ENCODE data around the gene ACAD11.
A peak's percentile ranks its signal among the peaks of the same experiment; 100 is the strongest.

The ACAD11 gene

DNA sequence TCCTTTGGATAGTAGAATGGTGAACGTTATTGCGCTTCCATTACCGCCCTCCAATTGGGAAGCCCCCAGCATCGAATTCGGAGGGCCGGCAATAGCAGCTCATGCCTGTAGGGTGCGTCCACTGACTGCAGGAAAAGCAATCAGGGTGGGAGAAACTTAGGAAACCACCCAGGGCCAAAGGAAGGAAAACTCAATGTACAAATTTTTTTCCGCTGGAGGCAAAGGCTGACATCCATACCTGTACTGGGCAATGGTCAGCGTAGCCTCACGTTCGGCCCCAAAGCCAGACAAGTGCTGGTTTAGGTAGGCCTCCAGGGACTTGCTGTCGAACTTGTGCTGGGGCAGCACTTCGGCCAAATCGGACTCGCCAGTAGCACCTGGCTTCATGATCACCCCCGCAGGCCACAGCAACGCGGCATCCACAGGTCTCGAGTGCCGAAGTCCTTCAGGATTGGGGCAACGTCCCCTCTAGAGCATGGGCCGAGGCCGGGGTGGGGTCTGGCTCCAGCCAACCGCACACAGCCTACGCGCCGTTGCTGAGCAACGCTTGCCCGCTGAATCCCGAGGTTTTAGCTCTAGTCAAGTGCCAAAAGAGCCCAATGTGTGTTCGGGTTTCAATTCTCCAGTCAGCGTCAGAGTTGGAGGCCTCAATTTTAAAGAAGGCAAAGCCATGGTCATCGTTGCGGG, at the start of gene ACAD11:
TSS of gene ACAD11 (minus strand) at position 445 of the 687 bp plus-strand sequence. CDS start at position 387, 58 bp downstream.
- peak; percentile 66 for DNase-seq

- no peak for DNase-seq
Measured at GRCh38 chr3:132703733-132704132, 44.1 kb upstream of the ACAD11 start.

GRCh38 chr3:132695422-132695821, 35.8 kb upstream of the ACAD11 start:
- DNase-seq: no peak

DNA sequence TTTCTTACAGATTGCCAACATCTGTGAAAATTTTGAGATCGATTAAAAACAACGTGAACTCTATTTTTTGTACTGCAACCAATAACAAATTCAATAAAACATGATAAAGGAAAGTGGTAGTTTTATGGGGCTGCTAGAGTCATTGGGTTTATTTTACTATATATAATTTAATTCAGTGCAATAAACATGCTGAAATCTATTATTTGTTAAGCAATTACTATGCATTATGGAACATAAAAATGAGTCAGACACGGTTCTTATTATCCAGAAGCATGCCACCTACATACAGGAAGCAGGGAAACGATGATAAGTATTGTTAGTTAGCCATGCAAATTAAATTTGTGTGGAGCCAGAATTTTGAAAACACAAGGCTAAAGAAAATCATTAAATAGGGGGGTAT, 35.4 kb upstream of the ACAD11 start:
- DNase-seq: no peak

- no peak for DNase-seq
Measured at GRCh38 chr3:132690040-132690439, 30.4 kb upstream of the ACAD11 start.

- no peak for DNase-seq
Measured at GRCh38 chr3:132682201-132682600, 22.6 kb upstream of the ACAD11 start.

DNA sequence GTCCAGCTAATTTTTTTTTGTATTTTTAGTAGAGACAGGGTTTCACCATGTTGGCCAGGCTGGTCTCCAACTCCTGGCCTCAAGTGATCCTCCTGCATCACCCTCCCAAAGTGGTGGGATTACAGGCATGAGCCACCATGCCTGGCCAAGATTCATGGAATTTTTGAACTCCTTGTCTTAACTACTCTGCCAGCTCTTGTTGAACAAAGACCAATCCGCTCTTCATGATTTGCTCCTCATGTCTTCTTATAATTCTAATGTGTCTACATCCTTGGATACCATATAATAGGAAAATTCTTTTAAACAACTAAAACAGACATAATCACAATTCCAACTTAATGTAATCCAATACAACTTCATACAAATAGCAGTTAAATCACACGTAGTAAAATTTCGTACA, 21.8 kb upstream of the ACAD11 start:
- no peak for DNase-seq

- DNase-seq: no peak
Measured at GRCh38 chr3:132679911-132680310, 20.3 kb upstream of the ACAD11 start.

GRCh38 chr3:132675408-132675807, 15.8 kb upstream of the ACAD11 start:
- DNase-seq: no peak

DNA sequence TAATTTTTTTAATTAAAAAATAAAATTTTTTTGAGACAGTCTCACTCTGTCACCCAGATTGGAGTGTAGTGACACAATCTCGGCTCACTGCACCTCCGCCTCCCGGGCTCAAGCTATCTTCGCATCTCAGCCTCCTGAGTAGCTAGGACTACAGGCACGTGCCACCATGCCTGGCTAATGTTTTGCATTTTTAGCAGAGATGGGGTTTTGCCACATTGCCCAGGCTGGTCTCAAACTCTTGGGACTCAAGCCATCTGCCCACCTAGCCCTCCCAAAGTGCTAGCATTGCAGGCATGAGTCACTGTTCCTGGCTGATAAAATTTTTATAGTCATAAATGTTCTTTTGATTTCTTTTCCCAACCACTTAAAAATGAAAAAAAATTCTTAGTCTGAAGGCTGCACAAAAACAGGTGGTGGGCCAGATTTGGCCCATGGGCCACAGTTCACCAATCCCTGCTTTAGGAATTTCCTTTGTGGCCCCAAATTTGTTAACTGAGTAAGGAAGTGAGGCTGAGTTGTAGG, 9.7 kb upstream of the ACAD11 start:
- DNase-seq: no peak

GRCh38 chr3:132665230-132665745, 5.7 kb upstream of the ACAD11 start:
- DNase-seq: no peak

DNA sequence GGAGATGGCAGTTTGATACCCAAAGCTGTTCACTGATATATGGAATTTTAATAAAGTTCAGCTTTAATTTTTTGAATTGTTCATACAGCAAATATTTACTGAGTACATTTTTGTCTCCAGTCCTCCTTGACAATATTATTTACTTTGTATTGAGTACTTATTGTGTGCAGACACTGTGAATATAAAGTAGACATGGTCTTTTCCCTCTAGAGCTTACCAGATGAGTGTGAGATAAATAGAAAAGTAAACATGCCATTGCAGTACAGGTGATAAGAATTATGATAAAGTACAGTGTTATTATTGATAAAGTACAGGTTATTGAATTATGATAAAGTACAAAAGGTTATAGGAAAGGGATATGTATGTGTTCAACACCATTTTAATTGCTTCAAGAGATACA, 2.6 kb upstream of the ACAD11 start:
- DNase-seq: no peak

- DNase-seq: no peak
Measured at GRCh38 chr3:132661101-132661500, 1.5 kb upstream of the ACAD11 start.

GRCh38 chr3:132660811-132661070, 1.1 kb upstream of the ACAD11 start:
- peak; percentile 40 for DNase-seq

DNA sequence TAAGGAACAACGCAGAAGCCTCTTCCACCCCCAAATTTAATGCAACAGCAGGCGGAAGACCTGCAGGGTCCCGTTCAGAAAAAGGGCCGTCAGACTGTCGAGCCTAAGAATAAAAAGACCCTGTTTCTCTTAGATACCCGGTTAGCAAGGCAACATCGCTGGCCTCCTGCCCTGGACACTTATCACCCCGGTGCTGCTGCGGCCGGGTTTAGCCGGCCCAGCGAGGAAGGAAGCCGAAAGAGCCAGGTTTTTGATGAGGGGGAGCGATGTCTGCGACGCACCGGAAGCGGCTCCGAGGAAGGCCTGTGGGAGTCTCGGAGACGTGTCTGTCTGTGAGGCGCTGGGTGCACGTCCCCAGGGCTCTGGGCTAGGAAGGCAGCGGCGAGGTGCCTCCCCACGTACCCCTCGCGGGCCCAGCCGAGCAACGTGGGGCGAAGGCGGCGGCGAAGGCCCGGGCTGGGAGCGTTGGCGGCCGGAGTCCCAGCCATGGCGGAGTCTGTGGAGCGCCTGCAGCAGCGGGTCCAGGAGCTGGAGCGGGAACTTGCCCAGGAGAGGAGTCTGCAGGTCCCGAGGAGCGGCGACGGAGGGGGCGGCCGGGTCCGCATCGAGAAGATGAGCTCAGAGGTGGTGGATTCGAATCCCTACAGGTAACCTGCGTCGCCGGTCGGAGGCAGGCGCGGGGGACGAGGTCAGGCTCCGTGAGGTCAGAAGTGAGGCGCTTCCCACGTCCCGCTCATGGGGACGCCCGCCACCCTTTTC, 622 bp upstream of the ACAD11 start, which contains the start of gene UBA5:
TSS of gene UBA5 (plus strand) at position 278 of the 759 bp plus-strand sequence. CDS start at position 487, 209 bp downstream.
- peak; percentile 75 for DNase-seq

DNA sequence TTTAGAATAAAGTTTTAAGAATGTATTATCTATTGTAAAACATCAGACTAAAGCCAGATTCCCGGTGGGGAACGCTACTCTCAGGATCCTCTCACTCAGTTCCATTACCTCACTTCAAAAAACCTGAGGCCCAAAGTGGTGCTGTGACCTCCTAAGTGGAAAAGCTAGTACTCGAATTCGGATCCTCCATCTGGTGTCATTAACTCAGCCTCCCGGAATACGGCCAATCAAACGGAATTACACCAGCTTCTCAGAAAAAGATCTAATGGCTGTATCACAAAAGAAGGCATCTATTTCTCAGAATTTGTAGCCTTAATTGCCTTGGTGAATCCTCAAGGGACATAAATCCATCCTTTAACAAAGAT, 627 bp downstream of the ACAD11 start:
- no peak for DNase-seq

DNA sequence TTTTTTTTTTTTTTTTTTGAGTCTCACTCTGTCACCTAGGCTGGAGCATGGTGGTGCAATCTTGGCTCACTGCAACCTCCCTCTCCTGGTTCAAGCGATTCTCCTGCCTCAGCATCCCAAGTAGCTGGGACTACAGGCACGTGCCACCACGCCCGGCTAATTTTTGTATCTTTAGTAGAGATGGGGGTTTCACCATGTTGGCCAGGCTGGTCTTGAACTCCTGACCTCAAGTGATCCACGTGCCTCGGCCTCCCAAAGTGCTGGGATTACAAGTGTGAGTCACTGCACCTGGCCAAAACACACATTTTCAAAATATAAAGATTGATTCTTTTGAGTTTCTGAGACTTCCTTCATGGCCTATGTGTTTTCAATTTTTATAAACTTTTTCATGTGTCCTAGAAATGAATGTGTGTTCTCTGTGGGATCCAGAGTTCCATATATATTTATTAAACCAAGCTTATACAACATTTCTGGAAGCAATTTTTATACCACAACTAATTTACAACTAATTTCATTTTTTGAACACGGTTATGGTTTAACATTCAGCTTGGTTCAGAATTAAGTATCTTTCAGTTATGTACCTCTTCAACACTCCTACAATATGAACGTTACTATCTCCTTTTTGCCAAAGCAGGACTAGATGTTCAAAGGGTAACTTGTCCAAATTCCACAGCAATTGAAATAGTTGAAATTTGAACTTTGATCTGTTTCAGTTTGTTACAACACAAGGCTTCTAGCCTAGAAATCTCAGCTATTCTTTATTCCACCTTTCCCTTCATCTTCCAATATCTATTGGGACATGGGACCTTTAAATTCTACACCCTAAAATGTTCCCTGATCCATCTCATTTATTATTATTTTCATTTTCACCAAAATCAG, 1.5 kb downstream of the ACAD11 start:
- no peak for DNase-seq

DNA sequence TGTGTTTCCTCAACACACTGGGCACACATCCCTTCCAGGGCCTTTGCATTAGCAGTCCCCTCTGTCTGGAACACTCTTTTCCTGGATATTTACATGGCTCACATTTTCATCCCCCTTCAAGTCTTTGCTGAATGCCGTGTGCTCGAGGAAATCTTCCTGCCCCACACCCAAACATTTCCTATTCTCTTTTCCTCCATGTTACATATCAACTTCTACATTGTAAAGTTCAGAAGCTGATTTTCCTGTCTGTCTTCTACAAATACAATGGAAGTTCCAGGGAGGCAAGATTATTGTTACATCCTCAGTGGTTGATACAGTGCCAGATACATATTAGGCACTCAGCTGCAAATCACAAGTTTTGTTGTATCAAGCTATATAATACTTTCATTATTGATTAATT, 4.1 kb downstream of the ACAD11 start:
- DNase-seq: no peak

DNA sequence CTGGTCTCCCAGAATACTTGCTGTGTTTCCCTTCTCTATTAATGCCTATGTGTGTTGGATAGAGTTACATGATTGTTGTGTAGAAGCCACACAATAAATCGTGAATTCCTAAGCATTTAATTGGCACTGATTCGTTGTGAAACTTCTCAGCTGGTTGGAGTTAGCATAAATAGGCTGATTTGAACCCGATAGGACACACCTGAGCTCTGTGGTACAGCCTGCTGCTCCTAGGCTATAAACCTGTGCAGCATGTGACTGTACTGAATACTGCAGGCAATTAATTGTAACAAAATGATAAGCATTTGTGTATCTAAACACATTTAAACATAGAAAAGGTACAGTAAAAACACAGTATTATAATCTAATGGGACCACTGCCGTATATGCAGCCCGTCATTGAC, 4.9 kb downstream of the ACAD11 start:
- no peak for DNase-seq

DNA sequence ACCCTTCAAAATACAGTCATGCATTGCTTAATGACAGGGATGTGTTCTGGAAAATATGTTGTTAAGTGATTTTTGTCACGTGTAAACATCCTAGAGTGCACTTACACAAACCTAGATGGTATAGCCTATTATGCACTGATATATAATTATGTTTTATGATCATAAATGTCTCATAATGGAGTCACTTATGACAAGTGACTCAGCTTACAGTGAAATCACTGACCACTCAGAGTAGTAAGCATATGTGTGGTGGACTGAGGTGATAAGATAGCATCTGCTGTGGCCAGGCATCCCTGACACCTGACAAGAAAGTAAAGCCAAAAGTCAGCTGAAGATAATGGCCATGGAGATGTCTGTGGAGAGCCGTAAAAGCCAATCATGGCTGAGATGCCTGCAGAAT, 5.4 kb downstream of the ACAD11 start:
- no peak for DNase-seq

- no peak for DNase-seq
Measured at GRCh38 chr3:132652640-132653270, 6.9 kb downstream of the ACAD11 start.

GRCh38 chr3:132650153-132650552, 9.5 kb downstream of the ACAD11 start:
- DNase-seq: no peak

DNA sequence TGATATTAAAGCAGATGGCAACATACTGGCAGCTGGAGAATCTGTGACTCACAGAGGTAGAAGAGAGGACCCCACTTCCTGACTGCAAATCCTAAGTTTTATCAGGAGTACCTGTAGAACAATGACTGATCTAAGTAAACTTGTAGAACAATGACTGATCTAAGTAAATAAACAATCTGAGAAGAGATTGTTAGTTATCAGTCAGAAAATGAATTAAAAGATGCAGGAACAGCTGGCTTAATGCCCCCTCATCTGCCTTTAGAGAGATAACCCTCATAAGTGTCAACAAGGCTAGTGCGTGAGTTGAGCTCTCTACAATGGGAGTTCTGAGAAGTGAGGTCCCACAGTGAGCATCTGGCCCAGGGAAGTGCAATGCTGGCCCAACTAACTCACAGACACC, 14.6 kb downstream of the ACAD11 start:
- no peak for DNase-seq
